HCT116 (cell line): ENCODE data around the gene RNF32. TPM values are rescaled to one million over a fixed set of nuclear protein-coding genes. Genes with fewer than 3 reads are reported as not detected.

ENCODE experiments used
- ATAC-seq: fragments of 200-7000 bp; cut with Tn5 transposase; 2 replicates; pipeline ENCODE4 v1.9.1; 2020; ENCODE audit warnings: mild to moderate bottlenecking, moderate library complexity
- BruUV-seq: library from RNA; stranded (reverse); fragments of 400-500 nt; replicated peaks from 2 replicates; lab custom pipeline; 2021; lab: Mats Ljungman, UMichigan
- CTCF ChIA-PET: fragments of 300-600 bp; sonication (Branson Sonifier 250); formaldehyde crosslinking; loops from one replicate; lab custom pipeline; 2021; ENCODE audit warnings: antibody characterized with exemption; lab: Charles Lee
- POLR2A ChIA-PET: fragments of 300-600, 350-600 bp; sonication (Branson Sonifier 250); formaldehyde crosslinking; loops from one replicate; lab custom pipeline; 2021; ENCODE audit warnings: antibody characterized with exemption; lab: Charles Lee
- RAD21 ChIA-PET, 2 experiments: fragments of 300-600 bp; sonication (Branson Sonifier 250); formaldehyde crosslinking; loops; one replicate each; lab custom pipeline; 2023; ENCODE audit warnings: low total read pairs in 2 of 2; ENCODE audit not compliant: uncharacterized antibody in 2 of 2, unreplicated experiment in 2 of 2, low non-redundant PET in 1 of 2; lab: Charles Lee
- DNase-seq: peaks from one replicate; pipeline ENCODE4 v3.0.0-alpha.2; 2010; ENCODE audit warnings: low read depth, low spot score
- H2AFZ ChIP-seq: fragments of 200-600 bp; shearing (Covaris generic), sonication (generic); 2 replicates; pipeline ENCODE4 v1.6.1; 2017; ENCODE audit warnings: low read depth, mixed run types, mixed read lengths, antibody characterized with exemption, low read length; ENCODE audit not compliant: poor library complexity, severe bottlenecking
- H3K27ac ChIP-seq: 2 replicates; pipeline ENCODE4 v1.5.1; 2012; ENCODE audit warnings: low read depth, low read length
- H3K27me3 ChIP-seq: fragments of 200-600 bp; sonication (generic); 2 replicates; pipeline ENCODE4 v1.6.1; 2016; ENCODE audit warnings: mixed run types, low read length, mixed read lengths; ENCODE audit not compliant: insufficient read depth
- H3K36me3 ChIP-seq, 2 experiments: fragments of 200-500 bp in 1 of 2; fragments of 200-600 bp in 1 of 2; sonication (Bioruptor generic) in 1 of 2; sonication (generic) in 1 of 2; 2 replicates each; pipeline versions ENCODE4 v1.5.1 to v1.6.1; 2014 to 2016; ENCODE audit warnings: low read length in 2 of 2, inconsistent platforms in 1 of 2, mixed read lengths in 1 of 2, mixed run types in 1 of 2; ENCODE audit not compliant: insufficient read depth in 2 of 2, control insufficient read depth in 1 of 2
- H3K4me1 ChIP-seq, 2 experiments: fragments of 200-600 bp in 1 of 2; sonication (generic) in 1 of 2; 2 replicates each; pipeline versions ENCODE4 v1.5.1 to v1.6.1; 2012 to 2017; ENCODE audit warnings: low read length in 2 of 2, inconsistent platforms in 1 of 2, mild to moderate bottlenecking in 1 of 2, mixed read lengths in 1 of 2, mixed run types in 1 of 2, moderate library complexity in 1 of 2; ENCODE audit not compliant: insufficient read depth in 2 of 2, control insufficient read depth in 1 of 2
- H3K4me2 ChIP-seq: fragments of 200-600 bp; sonication (generic); 2 replicates; pipeline ENCODE4 v1.6.1; 2017; ENCODE audit warnings: mixed run types, low read length, mixed read lengths
- H3K4me3 ChIP-seq, 2 experiments: fragments of 200-600 bp in 1 of 2; sonication (generic) in 1 of 2; replicated peaks in 1 of 2; 2 replicates each; pipeline ENCODE4 v1.5.1; 2011 to 2016; ENCODE audit warnings: low read length in 2 of 2, control low read depth in 1 of 2, low read depth in 1 of 2, mild to moderate bottlenecking in 1 of 2, mixed read lengths in 1 of 2, mixed run types in 1 of 2
- H3K79me2 ChIP-seq: fragments of 200-600 bp; sonication (generic); 2 replicates; pipeline ENCODE4 v1.6.1; 2017; ENCODE audit warnings: mild to moderate bottlenecking, mixed run types, low read length, moderate library complexity, mixed read lengths; ENCODE audit not compliant: insufficient read depth
- H3K9ac ChIP-seq: fragments of 200-600 bp; sonication (generic); 2 replicates; pipeline ENCODE4 v1.6.1; 2016; ENCODE audit warnings: low read length, mixed read lengths
- H3K9me2 ChIP-seq: fragments of 200-600 bp; sonication (generic), shearing (Covaris generic); 2 replicates; pipeline ENCODE4 v1.6.1; 2017; ENCODE audit warnings: mixed run types, mild to moderate bottlenecking, moderate library complexity; ENCODE audit not compliant: insufficient read depth
- H3K9me3 ChIP-seq, 2 experiments: fragments of 200-500 bp in 1 of 2; fragments of 200-600 bp in 1 of 2; sonication (Bioruptor generic) in 1 of 2; sonication (generic) in 1 of 2; 2 replicates each; pipeline ENCODE4 v1.6.1; 2014 to 2017; ENCODE audit warnings: low read length in 2 of 2, mixed read lengths in 2 of 2, inconsistent platforms in 1 of 2, low read depth in 1 of 2, mild to moderate bottlenecking in 1 of 2, mixed run types in 1 of 2, moderate library complexity in 1 of 2; ENCODE audit not compliant: control insufficient read depth in 1 of 2, insufficient read depth in 1 of 2
- H4K20me1 ChIP-seq: fragments of 200-600 bp; sonication (generic), shearing (Covaris generic); 2 replicates; pipeline ENCODE4 v1.6.1; 2017; ENCODE audit warnings: mixed run types, mild to moderate bottlenecking, moderate library complexity; ENCODE audit not compliant: insufficient read depth
- ATF3 ChIP-seq: IDR thresholded peaks from 2 replicates; pipeline ENCODE4 v1.6.1; 2012
- CEBPB ChIP-seq: IDR thresholded peaks from 2 replicates; pipeline ENCODE4 v1.6.1; 2012; ENCODE audit warnings: low read depth
- CTCF ChIP-seq, 3 experiments: fragments of 200-600 bp in 1 of 3; sonication (generic) in 1 of 3; IDR thresholded peaks in 2 of 3; conservative IDR thresholded peaks in 1 of 3; 2 replicates each; pipeline ENCODE4 v1.5.1; 2012 to 2017; ENCODE audit warnings: low read depth in 2 of 3, low read length in 2 of 3, antibody characterized with exemption in 1 of 3, borderline replicate concordance in 1 of 3, control low read depth in 1 of 3, mild to moderate bottlenecking in 1 of 3, mixed read lengths in 1 of 3, mixed run types in 1 of 3, moderate library complexity in 1 of 3; ENCODE audit not compliant: insufficient read depth in 1 of 3
- EGR1 ChIP-seq: IDR thresholded peaks from 2 replicates; pipeline ENCODE4 v1.6.1; 2012; ENCODE audit warnings: low read depth
- ELF1 ChIP-seq: IDR thresholded peaks from 2 replicates; pipeline ENCODE4 v1.6.1; 2012; ENCODE audit warnings: low read depth, borderline replicate concordance
- EZH2 ChIP-seq: fragments of 200-600 bp; sonication (generic); IDR thresholded peaks from 2 replicates; pipeline ENCODE4 v1.6.1; 2017; ENCODE audit warnings: antibody characterized with exemption, mixed run types
- EZH2phosphoT487 ChIP-seq: fragments of 200-600 bp; IDR thresholded peaks from 2 replicates; pipeline ENCODE4 v1.6.1; 2018; ENCODE audit warnings: antibody characterized with exemption, borderline replicate concordance
- JUND ChIP-seq: IDR thresholded peaks from 2 replicates; pipeline ENCODE4 v1.6.1; 2012
- MAX ChIP-seq: IDR thresholded peaks from 2 replicates; pipeline ENCODE4 v1.6.1; 2012
- POLR2A ChIP-seq: IDR thresholded peaks from 2 replicates; pipeline ENCODE4 v1.7.0; 2011; ENCODE audit warnings: borderline replicate concordance; ENCODE audit not compliant: insufficient read depth, insufficient read length; ENCODE audit errors: extremely low read depth
- POLR2AphosphoS5 ChIP-seq: IDR thresholded peaks from 2 replicates; pipeline ENCODE4 v1.6.1; 2011; ENCODE audit warnings: mild to moderate bottlenecking, low read depth, low read length, moderate library complexity
- RAD21 ChIP-seq: IDR thresholded peaks from 2 replicates; pipeline ENCODE4 v1.6.1; 2012; ENCODE audit warnings: low read depth, mild to moderate bottlenecking
- SIN3A ChIP-seq: IDR thresholded peaks from 2 replicates; pipeline ENCODE4 v1.6.1; 2012; ENCODE audit warnings: low read depth
- SRF ChIP-seq: IDR thresholded peaks from 2 replicates; pipeline ENCODE4 v1.6.1; 2012; ENCODE audit warnings: low read depth
- ZBTB33 ChIP-seq: IDR thresholded peaks from 2 replicates; pipeline ENCODE4 v1.6.1; 2011; ENCODE audit warnings: mild to moderate bottlenecking, low read length, moderate library complexity; ENCODE audit not compliant: insufficient replicate concordance; ENCODE audit errors: extremely low read depth
- ZFX ChIP-seq: fragments of 450-650 bp; IDR thresholded peaks from 2 replicates; pipeline ENCODE4 v1.6.1; 2017
- intact Hi-C: fragments of 100-400 bp; cut with micrococcal nuclease; formaldehyde crosslinking; loops from 2 replicates; pipeline ENCODE4 v1.10.0; 2022
- total RNA-seq: library from RNA; stranded (reverse); gene quantifications from one replicate; pipeline ENCODE4 v1.2.1, GENCODE V29; 2021; ENCODE audit not compliant: unreplicated experiment

RNF32 gene
- total RNA-seq, 1 experiment from 2014 or later: 3.4 TPM

- CTCF ChIA-PET: no interaction called here
- Histone ChIP-seq H3K4me1 (0 out of 4 replicates have a peak, but pooled peaks cover 0 to 7% of the 10 kb centered on the region in 2 experiments), H3K36me3 (no peaks in the 10 kb centered on the region), H2AFZ (no peak overlapping the region), H3K9ac (no peak overlapping the region), H3K27me3 (no peaks in the 10 kb centered on the region), H3K9me2 (no peaks in the 10 kb centered on the region), H3K9me3 (no peaks in the 10 kb centered on the region), H4K20me1 (no peaks in the 10 kb centered on the region), H3K27ac (no peak overlapping the region), H3K79me2 (no peaks in the 10 kb centered on the region), H3K4me3 (no peak overlapping the region), H3K4me2 (no peak overlapping the region)
- intact Hi-C loops: loop anchor here (5.0 kb wide), 1 partner anchor 108 kb away; no protein-coding TSS in a partner anchor
- TF ChIP-seq POLR2AphosphoS5: no peak
- no peak for TF ChIP-seq MAX
- TF ChIP-seq EGR1: no peak
- TF ChIP-seq RAD21: no peak
- TF ChIP-seq SRF: no peak
- TF ChIP-seq EZH2phosphoT487: no peak
- no peak for TF ChIP-seq POLR2A
- no peak for TF ChIP-seq SIN3A
- no peak for TF ChIP-seq ZBTB33
- no peak for TF ChIP-seq ELF1
- TF ChIP-seq ZFX: no peak
- TF ChIP-seq CEBPB: no peak
- no peak for TF ChIP-seq EZH2
- TF ChIP-seq JUND: no peak
- no peak for TF ChIP-seq CTCF (IDR thresholded peaks at IDR 0.05 in 2 of 3, conservative IDR thresholded peaks at IDR 0.05 in 1 of 3; ENCODE audit: borderline replicate concordance in 1 of 3, insufficient read depth in 1 of 3, low read depth in 2 of 3, low read length in 2 of 3)
- TF ChIP-seq ATF3: no peak
- no peak for ATAC-seq
- POLR2A ChIA-PET: no interaction called here
- no peak for DNase-seq
- RAD21 ChIA-PET: no interaction called here
- no TSS peak for BruUV-seq
These were observed 14.1 kb downstream of the RNF32 start for GRCh38 chr7:156654511-156655234.
